NT2/D1 (cell line): ENCODE results near the gene RNASE13.

Experiments
- SUZ12 ChIP-seq: IDR thresholded peaks from 2 replicates; pipeline ENCODE4 v1.6.1; 2011; ENCODE audit not compliant: insufficient read length, insufficient read depth; ENCODE audit errors: extremely low read depth
- YY1 ChIP-seq: IDR thresholded peaks from 2 replicates; pipeline ENCODE4 v1.6.1; 2011; ENCODE audit not compliant: insufficient read length, insufficient read depth
- ZNF274 ChIP-seq: IDR thresholded peaks from 2 replicates; pipeline ENCODE4 v1.6.1; 2011; ENCODE audit warnings: mild to moderate bottlenecking, low read depth, low read length

GRCh38 chr14:21026274-21026987 is 8.2 kb downstream of the RNASE13 start:
- no peak for TF ChIP-seq ZNF274
- no peak for TF ChIP-seq YY1
- no peak for TF ChIP-seq SUZ12
